NB4 (cell line): ENCODE measurements around the gene ERBB4.
"Not testable (repeated sequence)": the region's sequence is repeated elsewhere in the genome, so short reads cannot be mapped to it uniquely, and the experiment has no call there.

ENCODE experiments used
- DNase-seq: peaks from one replicate; pipeline ENCODE4 v3.0.0; 2010; ENCODE audit warnings: low read depth
- H3K4me3 ChIP-seq: one replicate; pipeline ENCODE4 v1.5.1; 2011; ENCODE audit warnings: mild to moderate bottlenecking, low read depth, low read length, moderate library complexity
- CTCF ChIP-seq: IDR thresholded peaks from one replicate; pipeline ENCODE4 v1.5.1; 2012; ENCODE audit warnings: low read depth, low read length
- MAX ChIP-seq: IDR thresholded peaks from 2 replicates; pipeline ENCODE4 v1.6.1; 2011; ENCODE audit warnings: low read depth, low read length
- MYC ChIP-seq: IDR thresholded peaks from 2 replicates; pipeline ENCODE4 v1.6.1; 2011; ENCODE audit warnings: low read depth, low read length
- POLR2A ChIP-seq: IDR thresholded peaks from 2 replicates; pipeline ENCODE4 v1.6.1; 2011; ENCODE audit warnings: mild to moderate bottlenecking; ENCODE audit not compliant: insufficient read length; ENCODE audit errors: extremely low read depth

ERBB4 gene

GRCh38 chr2:211737282-211737681, 801.3 kb downstream of the ERBB4 start:
- no peak for DNase-seq
- TF ChIP-seq MYC (no peak), CTCF (no peak), POLR2A (no peak), MAX (no peak)
- no peak overlapping the region for H3K4me3 ChIP-seq

- TF ChIP-seq MYC, result no peak
- TF ChIP-seq POLR2A, result no peak
- TF ChIP-seq MAX, result no peak
- no peak for TF ChIP-seq CTCF
- no peak overlapping the region for H3K4me3 ChIP-seq
- no peak for DNase-seq
Measured at GRCh38 chr2:211730215-211730614, 808.4 kb downstream of the ERBB4 start.

GRCh38 chr2:211729433-211729832, 809.2 kb downstream of the ERBB4 start:
- DNase-seq, result no peak
- no peak overlapping the region for H3K4me3 ChIP-seq
- no peak for TF ChIP-seq MAX
- TF ChIP-seq MYC, result no peak
- no peak for TF ChIP-seq CTCF
- no peak for TF ChIP-seq POLR2A

- no peak overlapping the region for H3K4me3 ChIP-seq
- no peak for DNase-seq
- TF ChIP-seq MAX (no peak), MYC (no peak), POLR2A (no peak), CTCF (no peak)
Measured at GRCh38 chr2:211724933-211725332, 813.7 kb downstream of the ERBB4 start.

- TF ChIP-seq MYC (no peak), CTCF (no peak), POLR2A (no peak), MAX (no peak)
- H3K4me3 ChIP-seq, result no peak overlapping the region
- no peak for DNase-seq
Measured at GRCh38 chr2:211723398-211723797, 815.2 kb downstream of the ERBB4 start.

- no peak for DNase-seq
- no peak overlapping the region for H3K4me3 ChIP-seq
- TF ChIP-seq MYC (no peak), POLR2A (no peak), MAX (no peak), CTCF (no peak)
Measured at GRCh38 chr2:211722928-211723327, 815.7 kb downstream of the ERBB4 start.

- not testable (repeated sequence) for H3K4me3 ChIP-seq, DNase-seq
Measured at GRCh38 chr2:211721874-211722273, 816.7 kb downstream of the ERBB4 start.
